HG03378 (cell line): ENCODE results near the gene MAGEA2.
"Not testable (repeated sequence)": the region's sequence is repeated elsewhere in the genome, so short reads cannot be mapped to it uniquely, and the experiment has no call there.

Source experiments
- ATAC-seq: cut with Tn5 transposase; IDR thresholded peaks from one replicate; pipeline ENCODE4 v1.9.1; 2021; ENCODE audit warnings: mild to moderate bottlenecking, moderate library complexity; ENCODE audit not compliant: unreplicated experiment

The MAGEA2 gene

DNA sequence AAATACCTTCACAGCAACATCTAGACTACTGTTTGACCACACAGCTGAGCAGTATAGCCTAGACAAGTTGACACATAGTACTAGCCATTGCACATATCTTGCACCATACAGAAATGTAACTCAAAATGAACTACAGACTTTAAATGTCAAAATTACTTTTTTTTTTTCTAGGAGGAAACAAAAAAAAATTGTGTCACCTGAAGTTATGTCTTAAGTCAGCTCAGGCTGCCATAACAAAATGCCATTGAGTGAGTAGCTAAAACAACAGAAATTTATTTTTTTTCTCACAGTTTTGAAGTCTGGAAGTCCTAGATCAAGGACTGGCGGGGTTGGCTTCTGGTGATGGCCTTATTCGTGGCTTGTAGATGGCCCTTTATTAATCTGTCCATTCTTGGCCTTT is 44.5 kb downstream of the MAGEA2 start, which contains the start of gene CSAG2:
Gene CSAG2, minus strand, starts transcription at position 101 of the 400 bp plus-strand sequence. CDS start 161 bp downstream, outside the sequence.
- ATAC-seq = not testable (repeated sequence)

DNA sequence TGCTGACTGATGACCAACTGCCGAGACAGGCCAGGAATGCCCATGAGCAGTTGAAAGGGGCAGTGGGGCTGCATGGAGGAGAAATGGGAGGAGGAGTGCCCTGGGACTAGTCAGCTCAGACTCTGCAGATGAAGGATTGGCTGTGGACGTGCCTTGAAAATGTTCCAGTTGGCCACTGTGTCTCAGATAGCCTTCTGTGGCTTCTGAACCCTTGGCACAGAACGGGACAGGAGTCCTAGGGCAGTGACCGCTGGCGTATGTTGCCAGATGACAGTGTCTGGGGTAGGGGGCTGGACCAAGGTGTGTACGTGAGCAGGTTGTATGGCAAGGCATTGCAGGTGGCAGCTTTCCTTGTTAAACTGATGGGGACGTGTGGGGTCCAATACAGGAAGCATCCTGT is 47.1 kb downstream of the MAGEA2 start:
- ATAC-seq = not testable (repeated sequence)

DNA sequence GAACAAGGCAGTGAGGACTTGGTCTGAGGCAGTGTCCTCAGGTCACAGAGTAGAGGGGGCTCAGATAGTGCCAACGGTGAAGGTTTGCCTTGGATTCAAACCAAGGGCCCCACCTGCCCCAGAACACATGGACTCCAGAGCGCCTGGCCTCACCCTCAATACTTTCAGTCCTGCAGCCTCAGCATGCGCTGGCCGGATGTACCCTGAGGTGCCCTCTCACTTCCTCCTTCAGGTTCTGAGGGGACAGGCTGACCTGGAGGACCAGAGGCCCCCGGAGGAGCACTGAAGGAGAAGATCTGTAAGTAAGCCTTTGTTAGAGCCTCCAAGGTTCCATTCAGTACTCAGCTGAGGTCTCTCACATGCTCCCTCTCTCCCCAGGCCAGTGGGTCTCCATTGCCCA is 53.3 kb downstream of the MAGEA2 start:
- ATAC-seq = not testable (repeated sequence)
